ENCODE measurements around the gene GRIK2. TPM values are rescaled to one million over a fixed set of nuclear protein-coding genes. Genes with fewer than 3 reads are reported as not detected.
"Not testable (repeated sequence)": the region's sequence is repeated elsewhere in the genome, so short reads cannot be mapped to it uniquely, and the experiment has no call there.

Gene GRIK2
- total and polyA plus RNA-seq, 2 donors: 1.7 to 32.3 TPM

DNA sequence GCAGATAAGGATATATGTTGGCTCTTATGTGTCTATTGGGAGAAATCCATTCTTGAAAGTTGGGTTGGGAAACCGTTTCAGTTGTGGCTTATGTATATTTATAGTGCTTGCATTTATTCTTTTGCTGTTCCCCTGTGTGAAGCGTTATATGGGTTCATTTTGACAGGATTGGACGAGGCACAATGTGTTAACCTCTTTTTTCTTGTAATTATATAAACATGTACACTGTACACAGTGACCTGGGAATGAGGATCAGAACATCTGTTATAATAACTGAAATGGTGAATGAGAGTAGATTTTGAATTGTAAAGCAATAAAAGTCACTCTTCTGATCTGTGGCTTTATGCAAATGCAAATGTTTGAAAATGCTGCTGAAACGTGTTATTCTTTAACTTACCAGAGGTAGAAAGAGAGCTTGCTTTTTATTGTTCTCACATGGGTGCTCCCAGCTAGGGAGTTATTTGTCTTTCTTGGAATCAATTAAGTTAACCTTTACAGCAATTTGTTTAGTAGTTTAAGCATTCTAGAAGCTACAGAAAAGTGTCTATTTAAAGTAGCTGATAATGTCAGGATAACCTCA lies 213.7 kb downstream of the GRIK2 start:
- no peak for DNase-seq (ENCODE audit: extremely low spot score)
- H3K4me1 ChIP-seq (ENCODE audit: insufficient read depth): no peaks in the 10 kb centered on the region
- 50% methylated on average over 4 of the region's 4 CpGs for WGBS

GRCh38 chr6:101608703-101609102 lies 215.2 kb downstream of the GRIK2 start:
- Histone ChIP-seq H3K4me3 (ENCODE audit: low read depth, low read length) (no peak overlapping the region), H3K4me1 (ENCODE audit: insufficient read depth) (no peaks in the 10 kb centered on the region), H3K27ac (ENCODE audit: low read depth) (no peak overlapping the region), H3K36me3 (ENCODE audit: insufficient read depth) (no peaks in the 10 kb centered on the region)
- no peak for DNase-seq (ENCODE audit: extremely low spot score)

More for the DNA sequence above, 213.7 kb downstream of the GRIK2 start:
- Histone ChIP-seq H3K4me3 (ENCODE audit: low read depth, low read length) (no peak overlapping the region), H3K27ac (ENCODE audit: low read depth) (no peak overlapping the region), H3K36me3 (ENCODE audit: insufficient read depth) (no peaks in the 10 kb centered on the region)

- Histone ChIP-seq H3K36me3 (ENCODE audit: insufficient read depth) (no peaks in the 10 kb centered on the region), H3K27ac (ENCODE audit: low read depth) (no peak overlapping the region), H3K4me1 (ENCODE audit: insufficient read depth) (no peaks in the 10 kb centered on the region), H3K4me3 (ENCODE audit: low read depth, low read length) (no peak overlapping the region)
- WGBS: 39% methylated on average over 2 of the region's 2 CpGs
- DNase-seq (ENCODE audit: extremely low spot score): no peak
Measured at GRCh38 chr6:101613556-101613955, 220.0 kb downstream of the GRIK2 start.

DNA sequence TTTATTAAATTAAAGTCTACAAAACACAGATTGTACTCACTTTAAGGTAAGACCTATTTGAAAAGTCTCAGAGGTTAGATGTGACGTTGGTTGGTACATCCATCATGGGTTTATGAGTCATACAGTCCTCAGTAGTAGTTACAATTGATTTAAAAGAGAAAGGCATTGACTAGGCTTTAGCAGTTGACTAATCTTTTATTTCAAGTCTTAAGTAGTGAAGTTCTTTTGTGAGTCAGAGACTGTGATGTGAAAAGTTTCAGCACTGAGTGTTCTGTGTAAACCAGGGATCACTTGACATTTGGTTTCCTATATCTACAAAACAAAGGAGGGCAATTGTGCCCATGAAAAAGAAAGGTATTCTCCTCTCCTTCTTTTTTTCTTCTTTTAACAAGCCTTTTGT lies 221.3 kb downstream of the GRIK2 start:
- Histone ChIP-seq H3K27ac (ENCODE audit: low read depth) (no peak overlapping the region), H3K4me3 (ENCODE audit: low read depth, low read length) (no peak overlapping the region), H3K36me3 (ENCODE audit: insufficient read depth) (no peaks in the 10 kb centered on the region), H3K4me1 (ENCODE audit: insufficient read depth) (no peaks in the 10 kb centered on the region)
- WGBS: 58% methylated on average over 1 of the region's 1 CpG
- no peak for DNase-seq (ENCODE audit: extremely low spot score)

- H3K4me3 ChIP-seq (ENCODE audit: low read depth, low read length): no peak overlapping the region
- no peak overlapping the region for H3K27ac ChIP-seq (ENCODE audit: low read depth)
- WGBS: 86% methylated on average over 6 of the region's 6 CpGs
- no peak for DNase-seq (ENCODE audit: extremely low spot score)
- no peaks in the 10 kb centered on the region for H3K4me1 ChIP-seq (ENCODE audit: insufficient read depth)
- H3K36me3 ChIP-seq (ENCODE audit: insufficient read depth): no peaks in the 10 kb centered on the region
Measured at GRCh38 chr6:101626269-101626668, 232.8 kb downstream of the GRIK2 start.

- no peaks in the 10 kb centered on the region for H3K36me3 ChIP-seq (ENCODE audit: insufficient read depth)
- WGBS: 58% methylated on average over 2 of the region's 2 CpGs
- no peak overlapping the region for H3K4me3 ChIP-seq (ENCODE audit: low read depth, low read length)
- no peak overlapping the region for H3K27ac ChIP-seq (ENCODE audit: low read depth)
- H3K4me1 ChIP-seq (ENCODE audit: insufficient read depth): no peaks in the 10 kb centered on the region
- DNase-seq (ENCODE audit: extremely low spot score): no peak
Measured at GRCh38 chr6:101630941-101631340, 237.4 kb downstream of the GRIK2 start.

- DNase-seq (ENCODE audit: extremely low spot score): no peak
- H3K36me3 ChIP-seq (ENCODE audit: insufficient read depth): no peaks in the 10 kb centered on the region
- H3K4me3 ChIP-seq (ENCODE audit: low read depth, low read length): no peak overlapping the region
- no peaks in the 10 kb centered on the region for H3K4me1 ChIP-seq (ENCODE audit: insufficient read depth)
- 91% methylated on average over 3 of the region's 3 CpGs for WGBS
- no peak overlapping the region for H3K27ac ChIP-seq (ENCODE audit: low read depth)
Measured at GRCh38 chr6:101633081-101633480, 239.6 kb downstream of the GRIK2 start.

GRCh38 chr6:101638865-101639264 lies 245.4 kb downstream of the GRIK2 start:
- DNase-seq (ENCODE audit: extremely low spot score): not testable (repeated sequence)

GRCh38 chr6:101640131-101640530 lies 246.6 kb downstream of the GRIK2 start:
- H3K4me1 ChIP-seq (ENCODE audit: insufficient read depth): no peaks in the 10 kb centered on the region
- DNase-seq (ENCODE audit: extremely low spot score): no peak
- no peak overlapping the region for H3K27ac ChIP-seq (ENCODE audit: low read depth)
- H3K36me3 ChIP-seq (ENCODE audit: insufficient read depth): no peaks in the 10 kb centered on the region
- WGBS: 69% methylated on average over 1 of the region's 1 CpG
- H3K4me3 ChIP-seq (ENCODE audit: low read depth, low read length): no peak overlapping the region

More at GRCh38 chr6:101638865-101639264, 245.4 kb downstream of the GRIK2 start:
- H3K27ac ChIP-seq (ENCODE audit: low read depth); H3K36me3 ChIP-seq (ENCODE audit: insufficient read depth); H3K4me1 ChIP-seq (ENCODE audit: insufficient read depth); H3K4me3 ChIP-seq (ENCODE audit: low read depth, low read length): not testable (repeated sequence)
- WGBS: 88% methylated on average over 11 of the region's 11 CpGs

GRCh38 chr6:101645770-101646169 lies 252.3 kb downstream of the GRIK2 start:
- no peaks in the 10 kb centered on the region for H3K36me3 ChIP-seq (ENCODE audit: insufficient read depth)
- no peak overlapping the region for H3K4me3 ChIP-seq (ENCODE audit: low read depth, low read length)
- 89% methylated on average over 2 of the region's 2 CpGs for WGBS
- no peak for DNase-seq (ENCODE audit: extremely low spot score)
- no peak overlapping the region for H3K27ac ChIP-seq (ENCODE audit: low read depth)
- H3K4me1 ChIP-seq (ENCODE audit: insufficient read depth): no peaks in the 10 kb centered on the region

GRCh38 chr6:101650402-101651100 lies 257.0 kb downstream of the GRIK2 start:
- Histone ChIP-seq H3K4me1 (ENCODE audit: insufficient read depth) (no peaks in the 10 kb centered on the region), H3K4me3 (ENCODE audit: low read depth, low read length) (no peak overlapping the region), H3K36me3 (ENCODE audit: insufficient read depth) (no peaks in the 10 kb centered on the region), H3K27ac (ENCODE audit: low read depth) (no peak overlapping the region)
- WGBS: 59% methylated on average over 3 of the region's 3 CpGs
- DNase-seq (ENCODE audit: extremely low spot score): no peak

- no peak overlapping the region for H3K4me3 ChIP-seq (ENCODE audit: low read depth, low read length)
- DNase-seq (ENCODE audit: extremely low spot score): no peak
- H3K27ac ChIP-seq (ENCODE audit: low read depth): no peak overlapping the region
- H3K36me3 ChIP-seq (ENCODE audit: insufficient read depth): no peaks in the 10 kb centered on the region
- WGBS: 88% methylated on average over 2 of the region's 2 CpGs
- no peaks in the 10 kb centered on the region for H3K4me1 ChIP-seq (ENCODE audit: insufficient read depth)
Measured at GRCh38 chr6:101652079-101652478, 258.6 kb downstream of the GRIK2 start.

GRCh38 chr6:101655109-101655508 lies 261.6 kb downstream of the GRIK2 start:
- Histone ChIP-seq H3K27ac (ENCODE audit: low read depth) (no peak overlapping the region), H3K36me3 (ENCODE audit: insufficient read depth) (no peaks in the 10 kb centered on the region), H3K4me1 (ENCODE audit: insufficient read depth) (no peaks in the 10 kb centered on the region), H3K4me3 (ENCODE audit: low read depth, low read length) (no peak overlapping the region)
- DNase-seq (ENCODE audit: extremely low spot score): no peak

- DNase-seq (ENCODE audit: extremely low spot score): no peak
- Histone ChIP-seq H3K4me3 (ENCODE audit: low read depth, low read length) (no peak overlapping the region), H3K4me1 (ENCODE audit: insufficient read depth) (no peaks in the 10 kb centered on the region), H3K36me3 (ENCODE audit: insufficient read depth) (no peaks in the 10 kb centered on the region), H3K27ac (ENCODE audit: low read depth) (no peak overlapping the region)
- 93% methylated on average over 2 of the region's 2 CpGs for WGBS
Measured at GRCh38 chr6:101662111-101662897, 268.8 kb downstream of the GRIK2 start.

Measured in urinary bladder (tissue), 4 donors.